ENCODE measurements around the gene ARF5.

ARF5 gene

GRCh38 chr7:127612263-127612662 lies 24.1 kb downstream of the ARF5 start:
- Histone ChIP-seq H4K91ac (ENCODE audit: low read depth, low read length, poor library complexity) (no peak overlapping the region), H2BK5ac (ENCODE audit: low read length) (no peak overlapping the region), H2BK120ac (ENCODE audit: low read depth, low read length) (no peak overlapping the region), H3K27ac (replicated peaks; ENCODE audit: low read length) (no peak overlapping the region), H3K4ac (ENCODE audit: low read length) (no peak overlapping the region), H2BK12ac (ENCODE audit: low read length) (no peak overlapping the region), H3K14ac (ENCODE audit: low read length) (no peak overlapping the region), H3K4me2 (ENCODE audit: insufficient read depth, low read length, poor library complexity, severe bottlenecking) (no peak overlapping the region), H4K8ac (ENCODE audit: low read depth, low read length) (no peak overlapping the region), H3K27me3 (ENCODE audit: control insufficient read depth in 3 of 3, insufficient read depth in 3 of 3, low read depth in 1 of 3, low read length in 3 of 3) (peaks cover 0 to 23% (median 0%) of the 10 kb centered on the region in 3 experiments), H2AK5ac (ENCODE audit: low read depth, low read length) (no peak overlapping the region), H3K79me1 (ENCODE audit: low read depth, low read length) (no peaks in the 10 kb centered on the region), H3K9me3 (replicated peaks in 1 of 2; ENCODE audit: control insufficient read depth in 2 of 2, insufficient read depth in 1 of 2, low read depth in 1 of 2, low read length in 2 of 2) (peaks cover 3 to 4% of the 10 kb centered on the region in 2 donors), H2BK15ac (ENCODE audit: low read length) (no peak overlapping the region), H3K4me3 (ENCODE audit: low read length in 2 of 2) (peak overlapping the region in 1 of 2 donors; percentile 43), H3K23ac (ENCODE audit: low read depth, low read length, poor library complexity) (no peak overlapping the region), H3K18ac (ENCODE audit: low read length) (no peak overlapping the region), H3K9ac (ENCODE audit: low read depth, low read length, poor library complexity) (no peak overlapping the region), H3K4me1 (ENCODE audit: control insufficient read depth in 2 of 2, insufficient read depth in 1 of 2, low read depth in 1 of 2, low read length in 2 of 2) (no peaks in the 10 kb centered on the region), H2AFZ (ENCODE audit: low read length) (no peak overlapping the region), H3K36me3 (replicated peaks in 1 of 2; ENCODE audit: control insufficient read depth in 2 of 2, insufficient read depth in 2 of 2, low read length in 2 of 2) (no peaks in the 10 kb centered on the region)
- DNase-seq (ENCODE audit: low spot score), result no peak
- no CpG with 5 or more reads among the region's 1 CpG for WGBS, 2 donors (ENCODE audit: extremely low coverage in 2 of 2, insufficient read length in 2 of 2, insufficient replicate concordance in 1 of 2)

GRCh38 chr7:127616724-127617123 lies 28.5 kb downstream of the ARF5 start:
- DNase-seq (ENCODE audit: low spot score), result no peak
- Histone ChIP-seq H3K23ac (ENCODE audit: low read depth, low read length, poor library complexity) (no peak overlapping the region), H3K79me1 (ENCODE audit: low read depth, low read length) (no peaks in the 10 kb centered on the region), H3K4me1 (ENCODE audit: control insufficient read depth in 2 of 2, insufficient read depth in 1 of 2, low read depth in 1 of 2, low read length in 2 of 2) (peaks cover 0 to 2% of the 10 kb centered on the region in 2 donors), H2AK5ac (ENCODE audit: low read depth, low read length) (no peak overlapping the region), H3K9me3 (replicated peaks in 1 of 2; ENCODE audit: control insufficient read depth in 2 of 2, insufficient read depth in 1 of 2, low read depth in 1 of 2, low read length in 2 of 2) (no peaks in the 10 kb centered on the region), H2BK12ac (ENCODE audit: low read length) (no peak overlapping the region), H2BK120ac (ENCODE audit: low read depth, low read length) (no peak overlapping the region), H4K91ac (ENCODE audit: low read depth, low read length, poor library complexity) (no peak overlapping the region), H3K27me3 (ENCODE audit: control insufficient read depth in 3 of 3, insufficient read depth in 3 of 3, low read depth in 1 of 3, low read length in 3 of 3) (peaks cover 2 to 67% (median 21%) of the 10 kb centered on the region in 3 experiments), H2BK15ac (ENCODE audit: low read length) (no peak overlapping the region), H4K8ac (ENCODE audit: low read depth, low read length) (no peak overlapping the region), H3K36me3 (replicated peaks in 1 of 2; ENCODE audit: control insufficient read depth in 2 of 2, insufficient read depth in 2 of 2, low read length in 2 of 2) (no peaks in the 10 kb centered on the region), H2AFZ (ENCODE audit: low read length) (no peak overlapping the region), H3K18ac (ENCODE audit: low read length) (no peak overlapping the region), H3K14ac (ENCODE audit: low read length) (no peak overlapping the region), H3K4ac (ENCODE audit: low read length) (no peak overlapping the region), H2BK5ac (ENCODE audit: low read length) (no peak overlapping the region), H3K4me2 (ENCODE audit: insufficient read depth, low read length, poor library complexity, severe bottlenecking) (no peak overlapping the region), H3K9ac (ENCODE audit: low read depth, low read length, poor library complexity) (no peak overlapping the region), H3K27ac (replicated peaks; ENCODE audit: low read length) (no peak overlapping the region), H3K4me3 (ENCODE audit: low read length in 2 of 2) (no peak overlapping the region)
- WGBS, 2 donors (ENCODE audit: extremely low coverage in 2 of 2, insufficient read length in 2 of 2, insufficient replicate concordance in 1 of 2), result no CpG with 5 or more reads among the region's 5 CpGs

- Histone ChIP-seq H2BK120ac (ENCODE audit: low read depth, low read length) (no peak within 1 kb of the TSS), H2AK5ac (ENCODE audit: low read depth, low read length) (no peak within 1 kb of the TSS), H2BK15ac (ENCODE audit: low read length) (peak within 1 kb of the TSS; percentile 9), H3K4ac (ENCODE audit: low read length) (no peak within 1 kb of the TSS), H3K9me3 (replicated peaks in 1 of 2; ENCODE audit: control insufficient read depth in 2 of 2, insufficient read depth in 1 of 2, low read depth in 1 of 2, low read length in 2 of 2) (no peaks in the 10 kb centered on the region), H3K23ac (ENCODE audit: low read depth, low read length, poor library complexity) (no peak within 1 kb of the TSS), H2BK12ac (ENCODE audit: low read length) (no peak within 1 kb of the TSS), H3K27me3 (ENCODE audit: control insufficient read depth in 3 of 3, insufficient read depth in 3 of 3, low read depth in 1 of 3, low read length in 3 of 3) (peaks cover 2 to 78% (median 21%) of the 10 kb centered on the region in 3 experiments), H3K4me1 (ENCODE audit: control insufficient read depth in 2 of 2, insufficient read depth in 1 of 2, low read depth in 1 of 2, low read length in 2 of 2) (peaks cover 0 to 2% of the 10 kb centered on the region in 2 donors), H3K14ac (ENCODE audit: low read length) (peak within 1 kb of the TSS; percentile 9), H3K36me3 (replicated peaks in 1 of 2; ENCODE audit: control insufficient read depth in 2 of 2, insufficient read depth in 2 of 2, low read length in 2 of 2) (no peaks in the 10 kb centered on the region), H3K27ac (replicated peaks; ENCODE audit: low read length) (no peak within 1 kb of the TSS), H2BK5ac (ENCODE audit: low read length) (no peak within 1 kb of the TSS), H3K79me1 (ENCODE audit: low read depth, low read length) (no peaks in the 10 kb centered on the region), H3K9ac (ENCODE audit: low read depth, low read length, poor library complexity) (no peak within 1 kb of the TSS), H4K91ac (ENCODE audit: low read depth, low read length, poor library complexity) (no peak within 1 kb of the TSS), H3K18ac (ENCODE audit: low read length) (peak within 1 kb of the TSS; percentile 61), H4K8ac (ENCODE audit: low read depth, low read length) (no peak within 1 kb of the TSS), H2AFZ (ENCODE audit: low read length) (no peak within 1 kb of the TSS), H3K4me2 (ENCODE audit: insufficient read depth, low read length, poor library complexity, severe bottlenecking) (no peak within 1 kb of the TSS), H3K4me3 (ENCODE audit: low read length in 2 of 2) (no peak within 1 kb of the TSS)
- WGBS, 2 donors (ENCODE audit: extremely low coverage in 2 of 2, insufficient read length in 2 of 2, insufficient replicate concordance in 1 of 2), result no CpG with 5 or more reads among the region's 2 CpGs
- DNase-seq (ENCODE audit: low spot score), result no peak
Measured at GRCh38 chr7:127618042-127618441, 29.8 kb downstream of the ARF5 start, which contains the start of gene PAX4. Gene PAX4, minus strand, starts transcription at chr7:127618142. Its CDS starts 2,214 bp downstream, at chr7:127615928.

- no peak overlapping the region for H3K4me3 ChIP-seq (ENCODE audit: low read length in 2 of 2)
- no peak overlapping the region for H3K18ac ChIP-seq (ENCODE audit: low read length)
- no peak overlapping the region for H3K4me2 ChIP-seq (ENCODE audit: insufficient read depth, low read length, poor library complexity, severe bottlenecking)
- H3K4ac ChIP-seq (ENCODE audit: low read length), result no peak overlapping the region
- no peak overlapping the region for H3K23ac ChIP-seq (ENCODE audit: low read depth, low read length, poor library complexity)
- no peak overlapping the region for H2AFZ ChIP-seq (ENCODE audit: low read length)
- no peak overlapping the region for H4K91ac ChIP-seq (ENCODE audit: low read depth, low read length, poor library complexity)
- H3K36me3 ChIP-seq (replicated peaks in 1 of 2; ENCODE audit: control insufficient read depth in 2 of 2, insufficient read depth in 2 of 2, low read length in 2 of 2), result no peaks in the 10 kb centered on the region
- no peak overlapping the region for H4K8ac ChIP-seq (ENCODE audit: low read depth, low read length)
- no peak overlapping the region for H3K27ac ChIP-seq (replicated peaks; ENCODE audit: low read length)
- H3K4me1 ChIP-seq (ENCODE audit: control insufficient read depth in 2 of 2, insufficient read depth in 1 of 2, low read depth in 1 of 2, low read length in 2 of 2), result peaks cover 0 to 2% of the 10 kb centered on the region in 2 donors
- H3K27me3 ChIP-seq (ENCODE audit: control insufficient read depth in 3 of 3, insufficient read depth in 3 of 3, low read depth in 1 of 3, low read length in 3 of 3), result peaks cover 2 to 78% (median 21%) of the 10 kb centered on the region in 3 experiments
- H3K79me1 ChIP-seq (ENCODE audit: low read depth, low read length), result no peaks in the 10 kb centered on the region
- no peak overlapping the region for H2BK12ac ChIP-seq (ENCODE audit: low read length)
- no peaks in the 10 kb centered on the region for H3K9me3 ChIP-seq (replicated peaks in 1 of 2; ENCODE audit: control insufficient read depth in 2 of 2, insufficient read depth in 1 of 2, low read depth in 1 of 2, low read length in 2 of 2)
- no peak overlapping the region for H2BK120ac ChIP-seq (ENCODE audit: low read depth, low read length)
- H2AK5ac ChIP-seq (ENCODE audit: low read depth, low read length), result no peak overlapping the region
- H2BK5ac ChIP-seq (ENCODE audit: low read length), result no peak overlapping the region
- H3K14ac ChIP-seq (ENCODE audit: low read length), result no peak overlapping the region
- DNase-seq (ENCODE audit: low spot score), result no peak
- H2BK15ac ChIP-seq (ENCODE audit: low read length), result no peak overlapping the region
- WGBS, 2 donors (ENCODE audit: extremely low coverage in 2 of 2, insufficient read length in 2 of 2, insufficient replicate concordance in 1 of 2), result no CpG with 5 or more reads among the region's 1 CpG
- no peak overlapping the region for H3K9ac ChIP-seq (ENCODE audit: low read depth, low read length, poor library complexity)
Measured at GRCh38 chr7:127618775-127619174, 30.6 kb downstream of the ARF5 start.
